Heart left ventricle (tissue), 13 donors: ENCODE results near the gene DENND1B.

Source experiments
- POLR2A ChIP-seq, 2 donors: fragments of 450-650 bp; IDR thresholded peaks; one replicate each; pipeline ENCODE4 v1.6.1; 2017; ENCODE audit warnings: antibody characterized with exemption in 2 of 2, mild to moderate bottlenecking in 2 of 2, moderate library complexity in 2 of 2
- TF ChIP-seq, protein P1 (sequence below), 12 donors: fragments of 200-600 bp; sonication (generic) in 4 of 12; IDR thresholded peaks; one replicate each; pipeline versions ENCODE4 v1.5.0 to v1.8.0; 2018 to 2022; ENCODE audit warnings: antibody characterized with exemption in 12 of 12, mild to moderate bottlenecking in 5 of 12
- donor health status: ischemic (EF 13 %, LVEDD 7.1; RV severe dilation, severe dysfunction).
- donor health status: DM: no; HTN: yes; CAD: no.
- donor health status: DM: no; HTN: no; CAD: no.
- donor health status: ischemic (EF 25% LVEDD 6.9; RV normal size, moderate dysfunction).
- donor health status: ischemic (EF 25% LVEDD 5.7; RV mildly dilated, moderate dysfunction).
- donor health status: ischemic (EF 35%, LVEDD 5.7; RV mildly dilated, moderate dysfunction).
- donor health status: nonischemic (EF 11% LVEDD 7.7; RV severe dilation, severe dysfunction).
- donor health status: DM: yes; HTN: yes; CAD: no.
- donor health status: PGD.
- donor health status: ischemic (EF 29% LVEDD 5.4; RV normal size, mild dysfunction).
- donor health status: nonischemic (EF 23%, LVEDD 6.1; RV moderate dilation, normal function).

DNA sequence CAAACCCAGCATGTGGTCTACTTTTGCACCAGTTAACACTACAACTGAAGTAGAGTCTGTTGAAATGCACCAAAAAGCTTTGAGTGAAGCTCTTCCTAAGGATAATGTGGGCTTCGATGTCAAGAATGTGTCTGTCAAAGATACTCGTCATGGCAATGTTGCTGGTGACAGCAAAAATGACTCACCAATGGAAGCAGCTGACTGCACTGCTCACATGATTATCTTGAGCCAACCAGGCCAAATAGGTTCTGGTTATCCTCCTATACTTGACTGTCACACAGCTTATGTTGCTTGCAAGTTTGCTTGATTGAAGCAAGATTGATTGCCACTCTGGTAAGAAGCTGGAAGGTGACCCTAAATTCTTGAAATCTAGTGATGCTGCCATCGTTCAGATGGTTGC lies 85.2 kb downstream of the DENND1B start:
- TF ChIP-seq, protein P1, sequence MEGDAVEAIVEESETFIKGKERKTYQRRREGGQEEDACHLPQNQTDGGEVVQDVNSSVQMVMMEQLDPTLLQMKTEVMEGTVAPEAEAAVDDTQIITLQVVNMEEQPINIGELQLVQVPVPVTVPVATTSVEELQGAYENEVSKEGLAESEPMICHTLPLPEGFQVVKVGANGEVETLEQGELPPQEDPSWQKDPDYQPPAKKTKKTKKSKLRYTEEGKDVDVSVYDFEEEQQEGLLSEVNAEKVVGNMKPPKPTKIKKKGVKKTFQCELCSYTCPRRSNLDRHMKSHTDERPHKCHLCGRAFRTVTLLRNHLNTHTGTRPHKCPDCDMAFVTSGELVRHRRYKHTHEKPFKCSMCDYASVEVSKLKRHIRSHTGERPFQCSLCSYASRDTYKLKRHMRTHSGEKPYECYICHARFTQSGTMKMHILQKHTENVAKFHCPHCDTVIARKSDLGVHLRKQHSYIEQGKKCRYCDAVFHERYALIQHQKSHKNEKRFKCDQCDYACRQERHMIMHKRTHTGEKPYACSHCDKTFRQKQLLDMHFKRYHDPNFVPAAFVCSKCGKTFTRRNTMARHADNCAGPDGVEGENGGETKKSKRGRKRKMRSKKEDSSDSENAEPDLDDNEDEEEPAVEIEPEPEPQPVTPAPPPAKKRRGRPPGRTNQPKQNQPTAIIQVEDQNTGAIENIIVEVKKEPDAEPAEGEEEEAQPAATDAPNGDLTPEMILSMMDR (IDR thresholded peaks at IDR 0.05), result no peak
- TF ChIP-seq POLR2A (IDR thresholded peaks at IDR 0.05), result no peak
